IPS-NIHi11 (cell line): Measurements from ENCODE around the gene SPEN.
"Not testable (repeated sequence)": the region's sequence is repeated elsewhere in the genome, so short reads cannot be mapped to it uniquely, and the experiment has no call there.

Source experiments
- DNase-seq: peaks from one replicate; pipeline ENCODE4 v3.0.0; 2012; ENCODE audit warnings: mixed read lengths, low spot score

The SPEN gene

GRCh38 chr1:15847100-15847892, at the start of gene SPEN:
SPEN (plus strand) TSS chr1:15847707; CDS start chr1:15848068, 361 bp downstream.
- peak; percentile 85 for DNase-seq

GRCh38 chr1:15799004-15799867, 48.3 kb upstream of the SPEN start:
- peak; percentile 50 for DNase-seq

GRCh38 chr1:15799928-15800835, 47.3 kb upstream of the SPEN start:
- DNase-seq = peak; percentile 71

- no peak for DNase-seq
Observed at GRCh38 chr1:15802234-15802965, 45.1 kb upstream of the SPEN start.

GRCh38 chr1:15803380-15803779, 44.1 kb upstream of the SPEN start:
- DNase-seq = peak; percentile 51

- DNase-seq = no peak
Observed at GRCh38 chr1:15804060-15804459, 43.4 kb upstream of the SPEN start.

- no peak for DNase-seq
Observed at GRCh38 chr1:15807121-15807520, 40.4 kb upstream of the SPEN start.

GRCh38 chr1:15807549-15807948, 40.0 kb upstream of the SPEN start, which contains the start of gene UQCRHL:
UQCRHL (minus strand) TSS chr1:15807649; CDS start chr1:15807649, 0 bp downstream.
- DNase-seq = not testable (repeated sequence)

GRCh38 chr1:15808955-15809354, 38.6 kb upstream of the SPEN start:
- no peak for DNase-seq

GRCh38 chr1:15810073-15810472, 37.4 kb upstream of the SPEN start:
- DNase-seq = no peak

- no peak for DNase-seq
Observed at GRCh38 chr1:15816674-15817073, 30.8 kb upstream of the SPEN start.

GRCh38 chr1:15820478-15820877, 27.0 kb upstream of the SPEN start:
- DNase-seq = no peak

GRCh38 chr1:15825800-15826199, 21.7 kb upstream of the SPEN start:
- no peak for DNase-seq

GRCh38 chr1:15826810-15827507, 20.5 kb upstream of the SPEN start:
- DNase-seq = no peak

- DNase-seq = not testable (repeated sequence)
Observed at GRCh38 chr1:15827567-15827966, 19.9 kb upstream of the SPEN start.

GRCh38 chr1:15828931-15829330, 18.6 kb upstream of the SPEN start:
- not testable (repeated sequence) for DNase-seq

GRCh38 chr1:15830258-15830657, 17.2 kb upstream of the SPEN start:
- DNase-seq = no peak

GRCh38 chr1:15833069-15833679, 14.3 kb upstream of the SPEN start:
- no peak for DNase-seq

- no peak for DNase-seq
Observed at GRCh38 chr1:15833842-15834405, 13.6 kb upstream of the SPEN start.
